ENCODE measurements around the gene DNAL1.
A peak's percentile ranks its signal among the peaks of the same experiment; 100 is the strongest.
"Not testable (repeated sequence)": the region's sequence is repeated elsewhere in the genome, so short reads cannot be mapped to it uniquely, and the experiment has no call there.

The DNAL1 gene

GRCh38 chr14:73640796-73641365, 3.9 kb upstream of the DNAL1 start:
- no peak for DNase-seq

DNA sequence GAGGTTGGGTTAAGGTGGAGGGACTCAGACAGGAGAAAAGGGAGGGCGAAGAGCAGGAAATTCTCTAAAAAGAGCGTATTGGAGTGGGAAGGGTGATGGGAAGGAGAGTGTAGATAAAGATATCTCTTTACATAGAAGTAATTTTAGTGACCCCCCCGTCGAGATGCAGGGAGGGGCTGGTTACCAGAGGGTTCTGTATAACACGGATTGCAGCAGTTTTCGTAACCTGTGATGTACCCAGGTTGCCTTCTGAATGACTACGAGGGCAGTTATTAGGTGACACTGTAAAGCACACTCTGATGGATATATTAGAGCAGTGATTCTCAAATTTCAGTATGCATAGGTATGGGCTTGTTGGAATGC, 443 bp downstream of the DNAL1 start:
- no peak for DNase-seq

- no peak for DNase-seq
Observed at GRCh38 chr14:73651005-73651404, 6.2 kb downstream of the DNAL1 start.

DNA sequence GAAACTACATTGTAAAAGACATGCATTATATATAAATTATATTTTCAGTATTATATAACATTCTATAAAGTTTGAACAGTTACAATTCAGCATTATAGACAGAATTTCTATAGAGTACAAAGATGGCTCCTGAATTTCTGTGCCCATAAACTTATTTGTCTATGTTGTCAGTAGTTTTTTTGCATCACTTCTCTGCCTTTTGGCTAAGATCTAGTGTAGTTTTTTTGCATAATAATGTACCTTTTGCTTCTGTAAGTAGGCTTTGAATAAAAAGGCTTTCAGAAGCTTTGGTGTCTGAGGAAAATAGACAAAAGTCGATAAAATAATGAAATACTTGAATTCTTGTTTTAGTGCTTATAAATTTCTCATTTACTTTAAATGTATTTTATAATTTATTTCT, 11.1 kb downstream of the DNAL1 start:
- DNase-seq, result no peak

DNA sequence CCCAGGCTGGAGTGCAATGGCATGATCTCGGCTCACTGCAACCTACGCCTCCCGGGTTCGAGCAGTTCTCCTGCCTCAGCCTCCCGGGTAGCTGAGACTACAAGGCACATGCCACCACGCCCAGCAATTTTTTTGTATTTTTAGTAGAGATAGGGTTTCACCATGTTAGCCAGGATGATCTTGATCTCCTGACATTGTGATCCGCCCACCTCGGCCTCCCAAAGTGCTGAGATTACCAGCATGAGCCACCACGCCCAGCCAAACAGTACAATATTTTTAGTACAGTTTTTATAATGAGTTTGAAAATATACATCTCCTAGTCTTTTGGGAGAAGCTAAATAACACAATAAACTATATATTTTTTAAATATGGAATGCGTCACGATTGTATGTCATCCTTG, 14.4 kb downstream of the DNAL1 start:
- DNase-seq, result not testable (repeated sequence)

DNA sequence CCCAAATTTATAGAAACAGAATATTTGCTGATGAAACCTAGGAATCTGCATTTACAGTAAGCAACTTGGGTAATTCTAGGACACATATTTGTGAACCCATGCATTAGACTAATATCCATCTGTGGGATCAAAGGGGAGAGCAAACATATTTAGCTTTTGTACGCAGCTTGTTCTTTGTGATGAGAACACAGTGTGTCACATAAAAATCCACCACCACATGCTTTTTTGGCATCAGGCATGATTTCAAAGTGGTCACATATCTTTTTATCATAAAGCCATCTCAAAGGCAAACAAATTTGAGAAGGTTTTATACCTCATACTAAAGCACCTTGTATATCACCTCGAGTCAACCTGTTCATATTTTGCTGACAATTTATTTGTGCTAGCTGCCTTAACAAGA, 15.7 kb downstream of the DNAL1 start:
- peak; percentile 17 for DNase-seq

DNA sequence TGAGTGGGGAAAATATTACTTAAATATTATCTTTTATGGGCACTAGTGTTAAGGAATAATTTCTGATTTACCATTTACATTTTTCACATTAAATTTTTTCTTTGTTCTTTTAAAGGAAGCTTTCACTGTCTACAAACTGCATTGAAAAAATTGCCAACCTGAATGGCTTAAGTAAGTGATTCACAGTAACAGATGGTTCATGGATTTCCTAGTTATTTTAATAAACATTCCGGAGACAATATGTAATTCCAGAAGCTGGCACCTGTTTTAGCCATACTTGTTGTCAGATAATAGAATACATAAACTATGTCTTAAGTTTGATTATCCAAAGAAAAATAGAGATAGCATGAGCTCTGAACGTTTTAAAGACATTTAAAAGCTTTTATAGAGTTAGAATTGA, 17.1 kb downstream of the DNAL1 start:
- no peak for DNase-seq

GRCh38 chr14:73662487-73662943, 17.7 kb downstream of the DNAL1 start:
- DNase-seq, result no peak

GRCh38 chr14:73663548-73664212, 18.9 kb downstream of the DNAL1 start:
- DNase-seq, result no peak

- DNase-seq, result no peak
Observed at GRCh38 chr14:73665130-73665529, 20.3 kb downstream of the DNAL1 start.

GRCh38 chr14:73666583-73666982, 21.8 kb downstream of the DNAL1 start:
- no peak for DNase-seq

GRCh38 chr14:73667854-73668253, 23.1 kb downstream of the DNAL1 start:
- no peak for DNase-seq

DNA sequence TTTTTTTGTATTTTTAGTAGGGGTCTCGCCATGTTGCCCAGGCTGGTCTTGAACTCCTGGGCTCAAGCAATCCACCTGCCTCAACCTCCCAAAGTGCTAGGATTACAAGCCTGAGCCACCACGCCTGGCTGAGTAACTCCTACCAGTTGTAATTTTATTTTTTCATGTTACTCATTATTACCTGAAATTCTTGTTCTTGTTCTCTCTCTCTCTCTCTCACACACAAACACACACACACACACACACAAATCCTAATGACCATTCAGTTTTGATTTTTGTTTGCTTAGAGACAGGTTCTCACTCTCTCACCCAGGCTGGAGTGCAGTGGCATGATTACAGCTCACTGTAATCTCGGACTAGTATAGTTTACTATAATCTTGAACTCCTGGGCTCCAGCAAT, 30.2 kb downstream of the DNAL1 start:
- no peak for DNase-seq

DNA sequence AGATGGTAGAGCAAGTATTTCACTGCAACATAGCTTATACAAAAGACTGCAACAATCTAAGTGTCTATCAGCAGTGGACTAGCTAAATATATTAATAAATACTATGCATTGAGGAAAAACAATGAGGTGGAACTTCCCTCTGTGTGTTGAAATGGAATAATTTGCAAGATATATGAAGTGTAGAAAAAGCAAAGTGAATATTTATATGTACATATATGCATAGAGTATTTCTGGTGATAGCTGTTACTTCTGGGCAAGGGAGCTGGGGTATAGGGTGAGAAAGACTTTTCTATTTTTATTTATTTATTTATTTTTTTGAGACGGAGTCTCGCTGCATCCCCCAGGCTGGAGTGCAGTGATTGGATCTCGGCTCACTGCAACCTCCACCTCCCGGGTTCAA, 33.9 kb downstream of the DNAL1 start:
- DNase-seq, result no peak

DNA sequence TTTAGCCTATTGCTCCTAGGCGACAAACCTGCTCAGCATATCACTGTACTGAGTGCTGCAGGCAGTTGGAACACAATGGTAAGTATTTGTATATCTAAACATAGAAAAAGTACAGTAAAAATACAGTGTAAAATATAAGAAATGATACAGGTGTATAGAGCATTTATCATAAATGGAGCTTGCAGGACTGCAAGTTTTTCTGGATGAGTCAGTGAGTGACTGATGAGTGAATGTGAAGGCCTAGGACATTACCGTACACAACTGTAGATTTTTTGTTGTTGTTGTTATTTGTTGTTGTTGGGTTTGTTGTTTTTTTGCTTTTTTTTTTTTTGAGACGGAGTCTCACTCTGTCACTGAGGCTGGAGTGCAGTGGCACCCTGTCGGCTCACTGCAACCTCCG, 36.0 kb downstream of the DNAL1 start:
- DNase-seq, result no peak

- DNase-seq, result no peak
Observed at GRCh38 chr14:73684627-73685026, 39.8 kb downstream of the DNAL1 start.

DNA sequence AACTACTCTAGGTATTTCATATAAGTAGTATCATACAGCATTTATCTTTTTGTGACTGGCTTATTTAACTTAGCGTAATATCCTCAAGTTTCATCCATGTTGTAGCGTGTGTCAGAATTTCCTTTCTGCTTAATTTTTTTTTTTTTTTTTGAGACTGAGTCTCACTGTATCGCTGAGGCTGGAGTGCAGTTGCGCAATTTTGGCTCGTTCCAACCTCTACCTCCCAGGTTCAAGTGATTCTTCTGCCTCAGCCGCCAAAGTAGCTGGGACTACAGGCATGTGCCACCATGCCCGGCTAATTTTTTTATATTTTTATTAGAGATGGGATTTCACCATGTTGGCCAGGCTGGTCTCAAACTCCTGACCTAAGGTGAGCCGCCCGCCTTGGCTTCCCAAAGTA, 40.5 kb downstream of the DNAL1 start:
- DNase-seq, result no peak

DNA sequence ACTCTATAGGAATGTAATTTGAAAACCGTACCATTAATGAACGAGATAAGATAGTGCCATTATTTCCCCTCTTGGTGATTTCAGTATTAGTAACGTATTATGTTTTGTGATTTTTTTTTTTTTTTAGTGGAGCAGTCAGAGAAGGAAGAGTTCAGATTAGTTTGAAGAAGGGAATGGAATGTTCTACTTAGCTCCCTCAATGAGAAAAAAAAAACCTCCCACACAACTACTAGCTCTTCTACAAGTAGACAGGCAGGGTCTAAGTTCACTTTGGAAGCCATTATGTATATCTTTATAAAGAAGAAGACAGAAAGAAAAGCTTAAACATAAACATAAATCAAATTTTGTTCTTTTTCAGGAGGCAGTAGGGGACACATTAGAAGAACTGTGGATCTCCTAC, 42.1 kb downstream of the DNAL1 start:
- DNase-seq, result no peak

DNA sequence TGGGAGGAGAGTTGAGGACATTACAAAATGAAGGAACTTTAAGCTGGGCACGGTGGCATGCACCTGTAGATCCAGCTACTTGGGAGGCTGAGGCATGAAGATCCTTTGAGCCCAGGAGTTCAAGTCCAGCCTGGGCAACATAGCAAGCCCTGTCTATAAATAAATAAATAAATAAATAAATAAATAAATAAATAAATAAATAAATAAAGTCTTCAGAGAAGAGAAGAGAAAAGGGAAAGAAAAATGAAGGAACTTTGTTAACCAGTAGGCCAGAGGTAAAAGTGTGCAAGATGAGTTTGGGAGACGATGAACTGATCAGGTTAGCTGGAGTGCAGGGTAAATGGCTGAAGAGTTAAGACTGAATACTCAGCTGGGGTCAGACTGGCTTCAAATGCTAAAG, 49.3 kb downstream of the DNAL1 start:
- DNase-seq, result no peak

- DNase-seq, result no peak
Observed at GRCh38 chr14:73695082-73695481, 50.3 kb downstream of the DNAL1 start.

GRCh38 chr14:73695997-73696396, 51.2 kb downstream of the DNAL1 start:
- no peak for DNase-seq

DNA sequence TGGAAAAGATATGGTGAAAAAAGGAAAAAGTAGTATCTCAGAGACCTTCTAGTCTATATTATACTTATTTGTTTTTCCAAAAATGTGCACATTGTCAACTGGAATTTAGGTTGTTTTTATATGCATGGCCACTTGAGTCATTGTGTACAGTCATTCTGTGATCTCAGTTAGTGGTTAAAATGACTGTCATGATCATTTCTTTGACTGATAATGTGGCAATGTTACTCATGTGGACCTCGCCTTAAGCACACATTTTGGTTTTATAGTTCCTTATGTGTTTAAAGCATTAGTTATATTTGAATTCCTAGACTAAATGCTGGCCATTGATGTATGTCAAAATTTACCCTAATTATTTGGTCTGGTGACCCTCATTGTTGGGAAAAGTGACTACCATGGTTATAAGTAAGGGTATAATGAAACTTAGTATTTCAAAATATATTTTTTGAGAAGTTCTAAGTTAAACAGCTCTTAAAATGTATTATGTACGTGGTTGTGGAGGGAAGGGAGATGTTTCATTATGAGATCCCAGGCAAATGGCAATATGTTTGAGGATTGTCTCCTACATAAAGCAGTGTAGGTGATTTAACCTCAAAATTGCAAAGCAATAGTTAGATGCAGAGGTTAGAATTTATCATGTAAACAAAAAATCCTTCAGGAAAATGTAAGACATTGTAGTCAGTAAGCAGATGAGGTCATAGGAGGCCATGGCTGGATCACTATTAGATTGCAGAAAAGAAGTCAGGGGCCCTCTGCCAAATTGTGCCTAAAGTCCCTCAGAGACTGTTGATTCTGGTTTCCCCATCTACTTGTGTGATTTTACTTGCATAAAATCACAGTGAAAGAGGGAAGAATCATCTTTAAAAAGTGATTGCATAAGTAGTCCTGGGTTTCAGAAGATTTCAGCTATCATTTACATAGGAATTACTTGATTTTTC, 51.9 kb downstream of the DNAL1 start:
- DNase-seq, result no peak

- no peak for DNase-seq
Observed at GRCh38 chr14:73700325-73700724, 55.5 kb downstream of the DNAL1 start.

DNA sequence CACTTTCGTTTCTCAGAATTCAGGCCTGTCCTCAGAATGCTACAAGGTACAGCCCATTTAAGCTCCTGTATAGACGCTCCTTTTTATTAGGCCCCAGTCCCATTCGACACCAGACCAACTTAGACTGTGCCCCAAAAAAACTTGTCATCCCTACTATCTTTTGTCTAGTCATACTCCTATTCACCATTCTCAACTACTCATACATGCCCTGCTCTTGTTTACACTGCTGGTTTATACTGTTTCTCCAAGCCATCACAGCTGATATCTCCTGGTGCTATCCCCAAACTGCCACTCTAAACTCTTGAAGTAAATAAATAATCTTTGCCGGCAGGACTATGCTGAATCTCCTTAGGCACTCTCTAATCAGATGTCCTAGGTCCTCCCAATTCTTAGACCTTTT, 63.3 kb downstream of the DNAL1 start:
- not testable (repeated sequence) for DNase-seq

Measured in NCI-H1092 (cell line).